HCEC 1CT (cell line): ENCODE measurements around the gene SLAMF6.

Experiments used
- DNase-seq: peaks from one replicate; pipeline ENCODE4 v3.0.0-alpha.2; 2017

The SLAMF6 gene

GRCh38 chr1:160460683-160461287 lies 62.3 kb downstream of the SLAMF6 start:
- no peak for DNase-seq

- DNase-seq = no peak
These were observed 62.8 kb downstream of the SLAMF6 start for GRCh38 chr1:160460214-160460642.

- no peak for DNase-seq
These were observed 63.4 kb downstream of the SLAMF6 start for GRCh38 chr1:160459687-160460086.

- no peak for DNase-seq
These were observed 64.0 kb downstream of the SLAMF6 start for GRCh38 chr1:160459056-160459455.

GRCh38 chr1:160455153-160455517 lies 67.9 kb downstream of the SLAMF6 start:
- no peak for DNase-seq

GRCh38 chr1:160454371-160455152 lies 68.5 kb downstream of the SLAMF6 start:
- DNase-seq = no peak

GRCh38 chr1:160453443-160453842 lies 69.6 kb downstream of the SLAMF6 start:
- no peak for DNase-seq

- DNase-seq = no peak
These were observed 71.2 kb downstream of the SLAMF6 start for GRCh38 chr1:160451859-160452232.

- no peak for DNase-seq
These were observed 71.8 kb downstream of the SLAMF6 start for GRCh38 chr1:160451119-160451858.

GRCh38 chr1:160449494-160449893 lies 73.6 kb downstream of the SLAMF6 start:
- no peak for DNase-seq

GRCh38 chr1:160446945-160447600 lies 76.0 kb downstream of the SLAMF6 start:
- no peak for DNase-seq

- DNase-seq = no peak
These were observed 83.3 kb downstream of the SLAMF6 start for GRCh38 chr1:160439718-160440117.

- DNase-seq = no peak
These were observed 84.1 kb downstream of the SLAMF6 start for GRCh38 chr1:160438935-160439334.

GRCh38 chr1:160438317-160438918 lies 84.6 kb downstream of the SLAMF6 start:
- DNase-seq = no peak

- DNase-seq = no peak
These were observed 85.4 kb downstream of the SLAMF6 start for GRCh38 chr1:160437432-160438316.

- no peak for DNase-seq
These were observed 86.1 kb downstream of the SLAMF6 start for GRCh38 chr1:160436966-160437365.
